NCI-H1930 (cell line): ENCODE results near the gene IDE.

Source experiments
- DNase-seq, 2 experiments: peaks; one replicate each; lab custom pipeline; 2025; lab: John Stamatoyannopoulos, UW

The IDE gene

DNA sequence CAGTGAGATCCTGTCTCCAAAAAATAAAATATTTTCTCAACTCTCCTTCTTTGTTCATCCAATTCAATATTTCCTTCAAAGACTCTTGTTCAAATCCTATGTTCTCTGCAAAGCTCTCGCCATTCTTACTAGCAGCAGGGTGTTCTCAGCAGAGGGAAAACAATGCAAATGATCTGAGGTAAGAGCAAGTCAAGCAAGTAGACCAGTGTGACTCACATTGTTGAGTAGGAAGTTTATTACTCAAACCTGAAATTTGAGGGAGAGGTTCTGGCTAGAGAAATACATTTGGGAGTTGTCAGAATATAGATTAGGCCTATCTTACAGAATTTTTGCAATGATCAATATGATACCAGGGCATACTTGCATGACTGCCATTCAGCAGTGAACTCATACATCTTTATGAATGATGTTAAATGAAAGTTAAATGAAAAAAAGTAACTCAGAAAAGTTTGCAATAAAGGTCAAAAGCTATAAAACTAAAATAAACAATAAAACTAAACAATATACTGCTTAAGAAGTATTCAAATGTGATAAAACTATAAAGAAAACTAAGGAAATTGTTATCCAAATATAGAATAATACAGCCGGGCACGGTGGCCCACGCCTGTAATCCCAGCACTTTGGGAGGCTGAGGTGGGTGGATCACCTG, 5.8 kb downstream of the IDE start:
- no peak for DNase-seq

- no peak for DNase-seq
Observed at GRCh38 chr10:92562424-92562823, 11.5 kb downstream of the IDE start.

DNA sequence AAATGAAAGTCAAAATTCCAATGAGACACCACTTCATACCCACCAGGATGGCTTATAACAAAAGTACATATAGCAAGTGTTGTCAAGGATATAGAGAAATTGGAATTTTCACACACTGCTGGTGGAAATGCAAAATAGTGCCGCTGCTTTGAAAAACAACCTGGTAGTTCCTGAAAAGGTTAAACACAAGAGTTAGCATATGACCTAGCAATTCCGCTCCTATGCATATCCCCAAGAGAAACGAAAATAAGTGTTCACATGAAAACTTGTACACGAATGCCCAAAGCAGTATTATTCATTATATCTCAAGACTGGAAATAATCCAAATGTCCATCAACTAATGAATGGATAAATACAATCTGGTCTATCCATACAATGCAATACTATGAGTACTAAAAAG, 14.8 kb downstream of the IDE start:
- no peak for DNase-seq

DNA sequence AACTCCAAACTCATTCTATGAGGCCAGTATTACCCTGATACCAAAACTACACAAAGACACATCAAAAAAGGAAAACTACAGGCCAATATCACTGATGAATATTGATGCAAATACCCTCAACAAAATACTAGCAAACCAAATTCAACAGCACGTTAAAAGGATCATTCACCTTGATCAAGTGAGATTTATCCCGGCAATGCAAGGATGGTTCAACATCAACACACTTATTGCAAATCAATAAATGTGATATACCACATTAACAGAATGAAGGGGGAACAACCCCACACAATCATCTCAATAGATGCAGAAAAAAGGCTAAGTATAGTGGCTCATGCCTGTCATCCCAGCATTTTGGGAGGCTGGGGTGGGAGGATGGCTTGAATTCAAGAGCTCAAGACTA, 19.9 kb downstream of the IDE start:
- no peak for DNase-seq

DNA sequence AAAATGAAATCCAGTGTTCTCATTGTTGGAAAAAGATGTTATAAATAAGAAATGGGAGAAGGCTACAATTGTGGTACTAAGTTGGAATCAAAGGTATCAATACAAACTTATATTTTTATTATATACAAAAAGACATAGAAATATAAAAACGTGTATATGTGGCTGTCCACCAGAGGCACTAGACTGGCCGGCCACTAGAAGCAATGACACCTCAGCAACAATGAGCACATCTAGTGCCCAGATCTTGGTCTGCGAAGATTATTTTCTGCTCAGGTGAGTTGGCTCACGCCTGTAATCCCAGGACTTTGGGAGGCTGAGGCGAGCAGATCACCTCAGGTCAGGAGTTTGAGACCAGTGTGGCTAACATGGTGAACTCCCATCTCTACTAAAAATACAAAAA, 21.6 kb downstream of the IDE start:
- no peak for DNase-seq

DNA sequence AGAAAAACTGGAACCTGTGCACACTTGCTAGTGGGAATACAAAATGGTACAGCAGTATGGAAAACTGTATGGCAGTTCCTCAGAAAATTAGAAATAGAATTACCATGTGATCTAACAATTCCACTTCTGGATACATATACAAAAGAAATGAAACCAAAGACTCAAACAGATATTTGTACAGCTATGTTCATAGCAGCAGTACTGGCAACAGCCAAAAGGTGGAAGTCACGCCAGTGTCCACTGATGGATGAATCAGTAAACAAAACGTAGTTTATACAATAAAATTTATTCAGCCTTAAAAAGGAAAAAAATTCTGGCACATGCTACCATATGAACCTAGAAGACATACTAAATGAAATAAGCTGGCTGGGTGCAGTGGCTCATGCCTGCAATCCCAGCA, 23.0 kb downstream of the IDE start:
- no peak for DNase-seq

- no peak for DNase-seq
Observed at GRCh38 chr10:92547676-92548075, 26.2 kb downstream of the IDE start.

DNA sequence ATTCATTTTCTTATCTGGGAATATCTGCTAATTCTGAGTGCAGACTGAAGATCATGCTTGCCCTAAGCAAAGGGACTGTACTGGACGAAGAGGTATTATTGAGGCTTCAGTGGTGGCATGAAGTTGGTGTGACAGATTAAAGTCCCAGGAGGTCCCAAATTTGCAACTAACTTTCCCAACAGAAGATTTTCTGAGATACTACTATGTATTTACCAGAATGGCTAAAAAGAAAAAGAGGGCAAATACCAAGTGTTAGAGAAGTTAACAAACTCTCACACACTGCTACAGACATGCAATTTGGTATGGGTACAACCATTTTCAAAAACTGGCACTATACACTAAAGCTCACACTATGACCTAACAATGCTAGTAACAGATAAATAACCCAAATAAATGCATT, 28.3 kb downstream of the IDE start:
- DNase-seq = no peak

DNA sequence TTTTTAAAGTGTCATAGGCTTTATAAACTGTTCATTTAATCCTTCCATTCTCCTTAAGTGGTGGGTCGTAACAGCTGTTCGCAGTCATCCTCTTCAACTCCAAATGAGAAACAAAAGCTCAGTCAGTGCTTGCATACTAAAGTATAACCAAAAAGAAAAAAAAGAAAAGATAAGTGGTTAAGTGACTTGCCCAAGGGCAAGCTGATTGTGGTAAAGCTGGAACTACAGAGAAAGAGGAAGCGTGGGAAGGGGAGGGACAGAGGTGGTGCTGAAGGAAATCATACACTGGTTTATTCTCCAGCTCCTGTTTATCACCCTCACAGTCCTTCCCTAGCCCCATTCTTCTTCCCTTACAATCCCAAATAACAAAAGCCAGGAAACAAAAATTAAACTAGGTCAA, 29.6 kb downstream of the IDE start:
- no peak for DNase-seq

DNA sequence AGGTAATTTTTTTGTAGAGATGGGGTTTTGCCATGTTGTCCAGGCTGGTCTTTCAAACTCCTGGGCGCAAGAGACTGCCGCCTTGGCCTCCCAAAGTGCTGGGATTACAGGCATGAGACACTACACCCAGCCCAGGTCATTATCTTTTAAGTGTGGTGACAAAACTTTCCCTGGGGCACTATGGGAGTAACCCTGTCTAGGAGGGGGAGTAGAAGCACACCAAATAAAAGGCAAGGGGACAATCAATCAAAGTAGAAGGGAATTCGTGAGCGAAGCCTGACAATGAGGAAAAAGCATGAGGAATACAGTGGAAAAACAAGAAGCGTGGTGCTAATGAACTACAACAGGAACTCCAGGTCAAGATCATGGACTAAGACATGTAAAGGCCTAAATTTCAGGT, 31.4 kb downstream of the IDE start:
- no peak for DNase-seq

GRCh38 chr10:92541583-92541982, 32.3 kb downstream of the IDE start:
- no peak for DNase-seq

GRCh38 chr10:92538231-92538958, 35.5 kb downstream of the IDE start:
- no peak for DNase-seq

- no peak for DNase-seq
Observed at GRCh38 chr10:92530891-92531535, 42.9 kb downstream of the IDE start.

DNA sequence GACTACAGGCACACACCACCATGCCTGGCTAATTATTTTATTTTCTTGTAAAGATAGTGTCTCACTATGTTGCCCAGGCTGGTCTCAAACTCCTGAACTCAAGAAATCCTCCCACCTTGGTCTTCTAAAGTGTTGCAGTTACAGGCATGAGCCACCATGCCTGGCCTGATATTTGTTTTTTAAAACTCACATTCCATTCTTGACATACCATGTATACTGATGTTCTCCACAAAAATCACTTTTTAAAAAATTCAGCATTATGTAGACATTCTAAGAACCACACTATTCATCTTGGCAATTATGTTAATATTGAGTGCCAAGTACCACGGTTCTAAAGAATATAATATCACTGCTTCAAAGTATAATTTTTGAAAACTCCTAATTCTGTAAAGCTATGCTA, 43.5 kb downstream of the IDE start:
- no peak for DNase-seq

DNA sequence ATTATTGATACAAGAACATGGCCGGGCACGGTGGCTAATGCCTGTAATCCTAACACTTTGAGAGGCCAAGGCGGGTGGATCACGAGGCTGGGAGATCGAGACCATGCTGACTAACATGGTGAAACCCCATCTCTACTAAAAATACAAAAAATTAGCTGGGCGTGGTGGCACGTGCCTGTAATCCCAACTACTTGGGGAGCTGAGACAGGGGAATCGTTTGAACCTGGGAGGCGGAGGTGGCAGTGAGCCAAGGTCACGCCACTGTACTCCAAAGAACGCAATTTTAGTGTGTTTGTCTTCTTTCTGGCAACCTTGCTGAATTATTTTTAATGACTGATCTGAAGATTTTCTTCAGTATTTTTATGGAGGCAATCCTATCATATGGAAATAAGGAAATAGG, 46.2 kb downstream of the IDE start:
- DNase-seq = no peak

- DNase-seq = no peak
Observed at GRCh38 chr10:92523639-92524038, 50.3 kb downstream of the IDE start.

DNA sequence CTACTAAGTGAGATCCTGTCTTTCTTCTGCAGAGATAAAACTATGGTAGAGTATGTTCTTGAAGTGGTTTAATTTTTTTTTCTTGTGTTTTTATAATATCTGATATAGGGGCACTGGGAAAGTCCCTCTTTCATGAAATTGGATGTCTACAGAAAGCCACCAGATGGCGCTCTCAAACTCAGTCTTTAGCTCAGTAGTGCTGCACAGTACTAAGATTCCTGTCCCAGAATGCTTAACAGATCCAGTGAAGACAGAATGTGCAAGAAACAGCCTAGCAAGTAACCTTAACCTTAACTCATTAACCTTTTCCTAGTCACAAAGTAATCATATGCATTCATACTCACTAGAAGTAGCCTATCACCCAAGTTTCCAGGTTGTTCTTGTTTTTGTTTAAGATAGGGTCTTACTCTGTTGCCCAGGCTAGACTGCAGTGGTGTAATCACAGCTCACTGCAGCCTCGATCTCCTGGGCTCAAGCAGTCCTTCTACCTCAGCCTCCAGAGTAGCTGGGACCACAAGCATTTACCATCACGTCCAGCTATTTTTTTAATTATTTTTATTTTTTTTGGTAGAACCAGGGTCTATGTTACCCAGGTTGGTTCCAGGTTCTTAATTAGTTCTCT, 56.7 kb downstream of the IDE start:
- DNase-seq = peak in 1 of 2 experiments; percentile 17

GRCh38 chr10:92508866-92509265, 65.0 kb downstream of the IDE start:
- no peak for DNase-seq

DNA sequence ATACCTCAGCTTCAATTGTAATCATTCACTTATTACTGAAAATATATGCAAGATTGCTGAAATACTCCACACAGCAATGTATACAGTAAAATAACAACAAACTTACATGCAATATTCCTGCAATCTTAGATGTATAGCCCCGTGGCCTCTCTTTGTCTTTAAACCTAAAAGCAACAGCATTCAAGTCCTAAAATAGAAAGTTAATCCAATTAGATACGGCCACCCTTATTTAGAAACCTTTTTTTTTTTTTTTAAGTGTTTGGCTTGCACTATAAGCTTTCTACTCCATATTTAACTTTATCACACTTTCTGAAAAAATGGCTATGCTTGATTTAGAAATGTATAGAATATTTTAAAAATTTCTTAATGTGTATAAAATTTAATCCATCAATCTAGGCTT, 67.6 kb downstream of the IDE start:
- DNase-seq = no peak

DNA sequence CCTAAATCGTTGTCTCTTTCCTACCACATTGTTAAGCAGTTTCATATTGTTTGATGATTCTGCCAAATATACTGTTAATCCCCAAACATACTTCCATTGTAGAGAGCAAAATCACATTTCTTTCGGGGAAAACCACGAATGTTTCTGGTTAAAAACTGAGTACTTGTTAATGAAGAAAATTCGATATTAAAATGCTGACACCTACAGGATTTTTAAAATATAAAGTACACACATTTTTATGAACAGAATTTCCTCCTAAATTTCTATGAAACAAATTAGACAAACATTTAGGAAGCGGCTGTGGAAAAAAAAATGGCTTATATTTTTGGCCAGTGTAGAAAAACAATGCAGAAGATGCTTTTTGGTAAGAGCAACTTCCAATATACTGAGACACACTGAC, 68.8 kb downstream of the IDE start:
- no peak for DNase-seq

GRCh38 chr10:92502296-92502808, 71.5 kb downstream of the IDE start:
- no peak for DNase-seq

DNA sequence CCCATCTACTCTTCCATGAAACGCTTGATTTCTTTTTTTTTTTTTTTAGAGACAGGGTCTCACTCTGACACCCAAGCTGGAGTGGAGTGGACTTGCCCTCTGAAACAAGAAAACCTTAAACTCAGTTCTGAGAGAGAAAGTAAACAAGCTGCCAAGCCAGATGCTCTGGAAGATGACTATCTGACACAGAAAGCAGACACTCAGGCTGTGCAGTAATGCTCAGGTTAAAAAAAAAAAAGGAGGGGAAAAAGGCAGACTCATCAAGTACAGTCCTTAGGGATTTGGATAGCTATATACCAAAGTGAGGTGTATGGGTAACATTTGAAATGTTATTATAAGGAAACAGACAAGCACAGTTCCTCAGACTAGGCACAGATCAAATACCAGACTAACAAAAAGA, 80.5 kb downstream of the IDE start:
- DNase-seq = no peak

GRCh38 chr10:92492748-92493240, 81.1 kb downstream of the IDE start:
- no peak for DNase-seq
